Measurements from ENCODE around the gene NUP62.

The NUP62 gene

GRCh38 chr19:49907745-49908446 is 21.4 kb downstream of the NUP62 start (continued):
- TF ChIP-seq, protein P1, sequence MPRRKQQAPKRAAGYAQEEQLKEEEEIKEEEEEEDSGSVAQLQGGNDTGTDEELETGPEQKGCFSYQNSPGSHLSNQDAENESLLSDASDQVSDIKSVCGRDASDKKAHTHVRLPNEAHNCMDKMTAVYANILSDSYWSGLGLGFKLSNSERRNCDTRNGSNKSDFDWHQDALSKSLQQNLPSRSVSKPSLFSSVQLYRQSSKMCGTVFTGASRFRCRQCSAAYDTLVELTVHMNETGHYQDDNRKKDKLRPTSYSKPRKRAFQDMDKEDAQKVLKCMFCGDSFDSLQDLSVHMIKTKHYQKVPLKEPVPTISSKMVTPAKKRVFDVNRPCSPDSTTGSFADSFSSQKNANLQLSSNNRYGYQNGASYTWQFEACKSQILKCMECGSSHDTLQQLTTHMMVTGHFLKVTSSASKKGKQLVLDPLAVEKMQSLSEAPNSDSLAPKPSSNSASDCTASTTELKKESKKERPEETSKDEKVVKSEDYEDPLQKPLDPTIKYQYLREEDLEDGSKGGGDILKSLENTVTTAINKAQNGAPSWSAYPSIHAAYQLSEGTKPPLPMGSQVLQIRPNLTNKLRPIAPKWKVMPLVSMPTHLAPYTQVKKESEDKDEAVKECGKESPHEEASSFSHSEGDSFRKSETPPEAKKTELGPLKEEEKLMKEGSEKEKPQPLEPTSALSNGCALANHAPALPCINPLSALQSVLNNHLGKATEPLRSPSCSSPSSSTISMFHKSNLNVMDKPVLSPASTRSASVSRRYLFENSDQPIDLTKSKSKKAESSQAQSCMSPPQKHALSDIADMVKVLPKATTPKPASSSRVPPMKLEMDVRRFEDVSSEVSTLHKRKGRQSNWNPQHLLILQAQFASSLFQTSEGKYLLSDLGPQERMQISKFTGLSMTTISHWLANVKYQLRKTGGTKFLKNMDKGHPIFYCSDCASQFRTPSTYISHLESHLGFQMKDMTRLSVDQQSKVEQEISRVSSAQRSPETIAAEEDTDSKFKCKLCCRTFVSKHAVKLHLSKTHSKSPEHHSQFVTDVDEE (CRISPR knock-in tag; IDR thresholded peaks at IDR 0.05): no peak
- no peak for TF ChIP-seq ESRRG (CRISPR knock-in tag; IDR thresholded peaks at IDR 0.05)
- TF ChIP-seq ZNF70 (CRISPR knock-in tag; IDR thresholded peaks at IDR 0.05): no peak
- no peak for TF ChIP-seq CSRNP3 (CRISPR knock-in tag; IDR thresholded peaks at IDR 0.05)
- no peak for TF ChIP-seq ARNTL (CRISPR knock-in tag; IDR thresholded peaks at IDR 0.05; ENCODE audit: borderline replicate concordance, low read depth)
- no peak for TF ChIP-seq CSDC2 (CRISPR knock-in tag; IDR thresholded peaks at IDR 0.05)

DNA sequence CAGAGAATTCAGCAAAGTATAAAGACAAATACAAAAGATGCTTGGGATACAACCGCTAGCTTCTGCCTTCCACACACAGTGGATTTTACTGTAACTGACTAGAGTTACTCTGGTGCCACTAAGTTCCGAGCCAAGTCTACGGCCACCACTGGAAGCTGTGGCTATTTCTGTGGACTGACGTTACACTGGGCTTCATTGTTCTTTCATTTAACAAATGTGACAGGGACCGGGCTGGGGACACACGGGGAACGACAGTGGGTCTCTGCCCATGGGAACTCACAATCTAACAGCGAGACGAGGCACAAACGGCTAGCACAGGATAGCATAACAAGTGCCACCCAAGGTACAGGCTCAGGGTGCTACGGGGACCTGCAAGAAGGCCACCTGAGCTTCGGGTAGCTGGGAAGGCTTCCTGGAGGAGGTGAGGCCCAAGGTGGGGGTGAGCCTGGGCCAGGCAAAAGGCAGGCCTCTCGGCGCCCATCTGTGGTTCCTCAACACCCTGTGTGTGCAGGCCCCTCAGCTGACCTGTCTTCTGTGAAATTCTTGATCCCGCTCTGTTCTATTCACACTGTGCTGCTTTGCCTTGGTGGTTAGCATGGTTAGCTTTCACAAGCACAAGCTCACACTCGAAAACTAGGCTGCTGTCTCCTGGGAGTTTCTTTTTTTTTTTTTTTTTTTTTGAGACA is 22.3 kb downstream of the NUP62 start:
- no peak for ATAC-seq
- TF ChIP-seq, protein P1 (CRISPR knock-in tag; IDR thresholded peaks at IDR 0.05): no peak
- TF ChIP-seq ZNF70 (CRISPR knock-in tag; IDR thresholded peaks at IDR 0.05) (no peak), BACH2 (CRISPR knock-in tag; IDR thresholded peaks at IDR 0.05; ENCODE audit: borderline replicate concordance) (no peak), POU6F1 (CRISPR knock-in tag; IDR thresholded peaks at IDR 0.05; ENCODE audit: borderline replicate concordance, low read depth) (no peak), CSDC2 (CRISPR knock-in tag; IDR thresholded peaks at IDR 0.05) (no peak), ESRRG (CRISPR knock-in tag; IDR thresholded peaks at IDR 0.05) (no peak)

- ATAC-seq: no peak
- no peak for TF ChIP-seq CREB5 (CRISPR knock-in tag; IDR thresholded peaks at IDR 0.05; ENCODE audit: low read depth)
- TF ChIP-seq ZNF70 (CRISPR knock-in tag; IDR thresholded peaks at IDR 0.05): no peak
- no peak for TF ChIP-seq ESRRG (CRISPR knock-in tag; IDR thresholded peaks at IDR 0.05)
- TF ChIP-seq, protein P2, sequence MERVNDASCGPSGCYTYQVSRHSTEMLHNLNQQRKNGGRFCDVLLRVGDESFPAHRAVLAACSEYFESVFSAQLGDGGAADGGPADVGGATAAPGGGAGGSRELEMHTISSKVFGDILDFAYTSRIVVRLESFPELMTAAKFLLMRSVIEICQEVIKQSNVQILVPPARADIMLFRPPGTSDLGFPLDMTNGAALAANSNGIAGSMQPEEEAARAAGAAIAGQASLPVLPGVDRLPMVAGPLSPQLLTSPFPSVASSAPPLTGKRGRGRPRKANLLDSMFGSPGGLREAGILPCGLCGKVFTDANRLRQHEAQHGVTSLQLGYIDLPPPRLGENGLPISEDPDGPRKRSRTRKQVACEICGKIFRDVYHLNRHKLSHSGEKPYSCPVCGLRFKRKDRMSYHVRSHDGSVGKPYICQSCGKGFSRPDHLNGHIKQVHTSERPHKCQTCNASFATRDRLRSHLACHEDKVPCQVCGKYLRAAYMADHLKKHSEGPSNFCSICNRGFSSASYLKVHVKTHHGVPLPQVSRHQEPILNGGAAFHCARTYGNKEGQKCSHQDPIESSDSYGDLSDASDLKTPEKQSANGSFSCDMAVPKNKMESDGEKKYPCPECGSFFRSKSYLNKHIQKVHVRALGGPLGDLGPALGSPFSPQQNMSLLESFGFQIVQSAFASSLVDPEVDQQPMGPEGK (CRISPR knock-in tag; IDR thresholded peaks at IDR 0.05; ENCODE audit: borderline replicate concordance): no peak
- TF ChIP-seq ZNF8 (CRISPR knock-in tag; IDR thresholded peaks at IDR 0.05): no peak
- no peak for TF ChIP-seq ZFP3 (CRISPR knock-in tag; IDR thresholded peaks at IDR 0.05)
- no peak for TF ChIP-seq GLIS3 (CRISPR knock-in tag; IDR thresholded peaks at IDR 0.05)
- no peak for TF ChIP-seq RARB (CRISPR knock-in tag; IDR thresholded peaks at IDR 0.05)
- no peak for TF ChIP-seq PPARA (CRISPR knock-in tag; IDR thresholded peaks at IDR 0.05; ENCODE audit: borderline replicate concordance)
- no peak for TF ChIP-seq CSDC2 (CRISPR knock-in tag; IDR thresholded peaks at IDR 0.05)
- TF ChIP-seq ISL1 (CRISPR knock-in tag; IDR thresholded peaks at IDR 0.05): no peak
- TF ChIP-seq POU6F1 (CRISPR knock-in tag; IDR thresholded peaks at IDR 0.05; ENCODE audit: borderline replicate concordance, low read depth): no peak
- TF ChIP-seq ARNTL (CRISPR knock-in tag; IDR thresholded peaks at IDR 0.05; ENCODE audit: borderline replicate concordance, low read depth): no peak
- TF ChIP-seq, protein P1 (CRISPR knock-in tag; IDR thresholded peaks at IDR 0.05): no peak
- no peak for TF ChIP-seq OSR1 (CRISPR knock-in tag; IDR thresholded peaks at IDR 0.05)
Observed at GRCh38 chr19:49904136-49904535, 25.2 kb downstream of the NUP62 start.
